DND-41 (cell line): ENCODE measurements around the gene BLTP3A.

Experiments used
- CTCF ChIP-seq: IDR thresholded peaks from 2 replicates; pipeline ENCODE4 v1.5.1; 2012; ENCODE audit warnings: borderline replicate concordance, low read length, moderate library complexity, mild to moderate bottlenecking; ENCODE audit not compliant: poor library complexity, severe bottlenecking; ENCODE audit errors: extremely low read depth
- EZH2 ChIP-seq: IDR thresholded peaks from 3 replicates; pipeline ENCODE4 v1.6.1; 2012; ENCODE audit warnings: borderline replicate concordance, low read depth, mild to moderate bottlenecking, moderate library complexity, low read length, inconsistent platforms; ENCODE audit not compliant: severe bottlenecking

DNA sequence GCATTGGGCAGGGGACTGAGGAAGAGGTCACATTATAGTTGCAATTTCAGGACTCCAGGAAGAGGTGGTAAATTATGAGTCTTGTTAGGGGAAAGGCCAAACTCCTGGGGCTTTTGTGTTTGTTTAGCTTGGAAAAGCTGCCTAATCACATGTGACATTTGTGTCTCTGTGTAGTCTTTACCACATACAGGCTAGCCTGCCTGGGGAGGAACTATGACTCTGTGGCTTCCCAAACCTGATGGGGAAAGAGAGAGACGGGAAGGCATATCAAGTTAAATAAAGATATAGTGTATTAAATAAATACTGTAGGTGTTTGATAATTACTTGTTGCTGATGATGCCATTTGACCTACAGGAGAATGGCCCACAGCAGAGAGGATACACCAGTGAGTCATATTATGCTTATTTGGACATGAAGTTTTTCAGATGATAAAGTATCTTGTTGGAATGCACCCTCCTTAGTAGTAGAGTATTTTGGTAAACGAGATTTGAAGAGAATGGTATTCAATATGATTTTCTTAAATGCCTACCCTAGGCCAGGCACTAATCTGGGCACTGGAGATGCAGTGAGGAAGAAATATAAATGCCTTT lies 4.0 kb downstream of the BLTP3A start:
- TF ChIP-seq CTCF (no peak), EZH2 (no peak)
